ENCODE results near the gene MATK.

Gene MATK

DNA sequence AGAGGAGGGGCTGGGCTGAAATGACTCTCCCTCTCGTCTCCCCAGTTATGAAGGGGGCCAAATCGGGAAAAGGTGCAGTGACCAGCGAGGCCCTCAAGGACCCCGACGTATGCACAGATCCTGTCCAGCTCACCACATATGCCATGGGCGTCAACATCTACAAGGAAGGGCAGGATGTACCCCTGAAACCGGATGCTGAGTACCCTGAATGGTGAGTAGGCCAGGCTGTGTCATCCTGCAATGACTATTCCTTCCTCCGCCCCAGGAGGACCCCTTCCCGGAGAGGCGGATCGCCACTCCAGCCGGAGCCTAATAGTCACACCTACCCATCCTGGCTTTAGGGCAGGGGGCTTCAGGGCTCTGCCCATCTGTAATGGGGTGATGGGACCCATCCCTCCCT is 21.1 kb downstream of the MATK start:
- TF ChIP-seq, protein P1, sequence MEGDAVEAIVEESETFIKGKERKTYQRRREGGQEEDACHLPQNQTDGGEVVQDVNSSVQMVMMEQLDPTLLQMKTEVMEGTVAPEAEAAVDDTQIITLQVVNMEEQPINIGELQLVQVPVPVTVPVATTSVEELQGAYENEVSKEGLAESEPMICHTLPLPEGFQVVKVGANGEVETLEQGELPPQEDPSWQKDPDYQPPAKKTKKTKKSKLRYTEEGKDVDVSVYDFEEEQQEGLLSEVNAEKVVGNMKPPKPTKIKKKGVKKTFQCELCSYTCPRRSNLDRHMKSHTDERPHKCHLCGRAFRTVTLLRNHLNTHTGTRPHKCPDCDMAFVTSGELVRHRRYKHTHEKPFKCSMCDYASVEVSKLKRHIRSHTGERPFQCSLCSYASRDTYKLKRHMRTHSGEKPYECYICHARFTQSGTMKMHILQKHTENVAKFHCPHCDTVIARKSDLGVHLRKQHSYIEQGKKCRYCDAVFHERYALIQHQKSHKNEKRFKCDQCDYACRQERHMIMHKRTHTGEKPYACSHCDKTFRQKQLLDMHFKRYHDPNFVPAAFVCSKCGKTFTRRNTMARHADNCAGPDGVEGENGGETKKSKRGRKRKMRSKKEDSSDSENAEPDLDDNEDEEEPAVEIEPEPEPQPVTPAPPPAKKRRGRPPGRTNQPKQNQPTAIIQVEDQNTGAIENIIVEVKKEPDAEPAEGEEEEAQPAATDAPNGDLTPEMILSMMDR (IDR thresholded peaks at IDR 0.05), result no peak

DNA sequence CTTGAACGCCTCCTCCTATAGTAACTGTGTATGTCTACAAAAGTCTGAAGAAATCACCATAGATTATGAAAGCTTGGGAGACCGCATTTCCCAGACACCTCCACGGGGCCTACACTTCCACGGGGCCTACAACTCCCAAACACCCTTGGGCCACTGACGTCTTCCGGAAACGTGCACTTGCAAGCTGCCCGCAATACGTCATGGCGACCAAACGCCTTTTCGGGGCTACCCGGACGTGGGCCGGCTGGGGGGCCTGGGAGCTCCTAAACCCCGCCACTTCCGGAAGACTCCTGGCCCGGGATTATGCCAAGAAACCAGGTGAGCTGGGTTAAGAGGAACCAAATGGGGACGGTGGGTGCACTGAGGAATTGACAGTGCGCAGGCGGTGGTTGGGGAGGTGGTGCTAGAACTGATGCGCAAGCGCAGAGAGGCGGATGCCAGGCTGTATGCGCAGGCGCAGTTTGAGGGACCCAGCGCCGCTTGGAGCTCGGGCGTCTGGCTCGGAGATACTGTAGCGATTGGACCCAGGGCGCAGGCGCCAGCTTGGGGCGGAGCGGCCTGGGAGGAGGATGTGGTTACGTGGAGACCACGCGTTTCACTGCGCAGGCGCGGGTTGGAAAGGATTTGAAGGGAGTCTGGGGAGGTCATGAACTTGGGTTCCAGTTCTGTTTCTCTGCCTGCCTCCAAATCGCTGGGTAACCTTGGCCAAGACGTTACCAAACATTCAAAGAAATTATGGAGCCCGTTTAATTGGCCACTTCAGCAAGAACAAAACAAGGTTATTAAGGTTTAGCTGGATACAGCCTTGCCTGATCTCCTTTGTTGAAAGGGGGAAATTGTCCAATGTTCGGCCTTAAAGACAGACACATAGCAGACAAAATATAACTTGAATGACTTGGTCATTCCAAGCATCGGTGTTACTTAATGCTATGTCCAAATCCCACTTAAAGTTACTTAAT is 23.4 kb downstream of the MATK start, which contains the start of gene MRPL54:
MRPL54 (plus strand) TSS at position 182 of the 959 bp plus-strand sequence; CDS start at position 201, 19 bp downstream.
- TF ChIP-seq, protein P1 (IDR thresholded peaks at IDR 0.05), result no peak

DNA sequence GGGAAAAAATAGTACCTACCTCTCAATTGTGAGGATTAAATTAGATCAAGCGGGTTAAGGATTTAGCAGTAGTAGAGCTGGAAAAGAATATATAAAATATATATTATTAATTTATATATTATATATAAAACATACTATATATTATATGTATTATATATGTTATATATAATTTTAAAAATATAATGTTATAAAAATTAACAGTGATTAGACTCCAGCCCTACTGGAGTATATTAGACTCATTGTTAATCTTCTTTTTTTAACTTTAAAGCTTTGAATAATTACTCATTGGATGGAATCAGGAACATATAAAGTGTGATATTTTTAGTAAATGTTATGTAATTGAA is 24.1 kb downstream of the MATK start:
- TF ChIP-seq, protein P1 (IDR thresholded peaks at IDR 0.05), result no peak

DNA sequence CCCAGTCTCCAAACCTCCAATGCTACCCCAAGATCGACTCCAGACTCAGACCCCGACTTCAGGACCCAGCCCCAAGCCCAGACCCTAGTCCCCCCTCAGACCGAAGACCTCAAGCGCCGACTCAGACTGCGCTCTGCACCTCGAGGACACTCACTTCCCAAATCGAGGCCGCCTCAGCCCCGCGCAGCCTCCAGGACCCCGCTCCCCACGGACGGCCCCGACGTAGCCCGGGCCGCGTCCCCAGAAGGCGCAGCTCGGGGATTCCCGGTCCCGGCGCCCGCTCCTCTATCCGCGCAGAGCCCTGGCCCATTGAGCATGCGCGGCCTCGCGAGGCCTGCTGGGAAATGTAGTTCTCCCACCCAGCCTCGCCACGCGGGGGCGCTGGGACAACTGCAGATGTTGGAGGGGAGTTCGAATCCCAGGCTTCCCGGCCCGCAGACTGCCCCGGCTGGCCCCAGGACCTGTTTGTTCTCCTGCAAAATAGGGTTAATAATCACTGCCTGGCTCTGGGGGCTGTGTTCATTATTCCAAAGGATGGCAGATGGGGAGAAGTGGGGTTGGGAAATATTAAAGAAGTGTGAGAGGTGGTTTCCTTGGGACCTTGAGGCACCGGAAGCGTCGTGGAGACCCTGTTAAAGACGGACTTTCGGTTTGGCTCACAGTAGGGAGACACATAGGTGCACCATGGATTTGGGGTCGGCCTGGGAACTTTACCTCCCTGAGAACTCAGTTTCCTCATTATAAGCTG is 24.6 kb downstream of the MATK start, which contains the start of gene APBA3:
APBA3 (minus strand) TSS at position 311 of the 748 bp plus-strand sequence. CDS start 1,428 bp downstream, outside the sequence.
- TF ChIP-seq, protein P1 (IDR thresholded peaks at IDR 0.05), result peak; percentile 85

DNA sequence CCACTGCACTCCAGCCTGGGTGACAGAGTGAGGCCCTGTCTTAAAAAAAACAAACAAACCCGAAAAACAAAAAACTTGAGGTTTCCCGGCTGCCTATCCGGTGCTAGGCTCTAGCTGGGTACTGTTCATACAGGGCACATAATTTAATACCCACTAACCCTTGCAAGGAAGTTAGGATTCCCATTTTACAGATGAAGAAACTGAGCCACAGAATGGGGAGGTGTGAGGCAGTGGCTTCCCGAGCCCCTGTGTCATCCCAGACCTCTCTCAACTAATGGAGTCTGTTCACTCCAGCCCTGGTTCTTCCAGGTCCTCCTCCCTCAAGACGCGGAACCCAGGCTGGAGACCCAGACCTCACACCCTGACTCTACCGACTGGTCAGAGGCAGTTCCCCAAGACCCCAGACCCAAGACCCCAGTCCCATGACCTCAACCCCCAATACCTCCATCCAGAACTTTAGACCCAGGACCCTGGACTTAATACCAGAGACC is 25.3 kb downstream of the MATK start:
- TF ChIP-seq, protein P1 (IDR thresholded peaks at IDR 0.05), result no peak

DNA sequence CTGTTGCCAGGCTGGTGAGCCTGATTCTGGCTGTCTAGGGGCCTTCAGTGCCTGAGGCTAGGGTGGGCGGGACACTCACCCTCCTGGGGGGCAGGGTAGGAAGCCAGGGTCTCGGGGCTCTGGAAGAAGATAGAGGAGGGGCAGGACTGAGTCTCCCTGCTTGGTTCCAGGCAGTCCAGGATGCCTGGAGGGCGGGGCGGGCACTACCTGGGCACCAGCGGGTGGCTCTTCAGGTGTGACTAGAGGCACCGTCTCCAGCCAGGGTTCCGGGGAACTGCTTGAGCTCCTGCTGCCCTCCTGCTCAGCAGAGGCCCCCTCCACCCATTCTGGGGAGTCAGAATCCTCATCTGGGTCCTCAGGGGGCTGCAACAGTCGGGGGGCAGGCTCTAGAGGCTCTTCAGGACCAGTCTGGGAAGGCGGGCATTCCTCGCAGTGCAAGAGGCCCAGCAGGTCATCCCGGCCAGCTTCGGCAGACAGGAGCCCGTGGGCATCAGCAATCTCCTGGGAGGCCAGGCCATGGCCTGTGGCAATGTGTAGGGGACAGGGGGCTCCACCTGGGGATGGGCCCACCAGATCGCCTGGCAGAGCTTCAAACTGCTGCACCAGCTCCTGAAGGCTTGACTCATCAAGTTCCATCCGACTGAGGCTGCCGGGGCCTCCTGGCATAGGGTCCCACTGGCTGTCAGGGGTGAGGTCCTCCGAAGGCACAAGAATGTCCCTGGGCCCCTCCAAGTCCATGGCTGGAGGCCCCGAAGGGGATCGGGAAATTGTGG is 26.5 kb downstream of the MATK start:
- TF ChIP-seq, protein P1 (IDR thresholded peaks at IDR 0.05), result no peak
